WERI-Rb-1 (cell line): Measurements from ENCODE around the gene C6orf163.
A peak's percentile ranks its signal among the peaks of the same experiment; 100 is the strongest.
"Not testable (repeated sequence)": the region's sequence is repeated elsewhere in the genome, so short reads cannot be mapped to it uniquely, and the experiment has no call there.

Source experiments
- DNase-seq: peaks from one replicate; pipeline ENCODE4 v3.0.0-alpha.2; 2020
- H3K27ac ChIP-seq: fragments of 250-450 bp; sonication (Bioruptor Pico); 2 replicates; pipeline ENCODE4 v1.5.1; 2020; ENCODE audit warnings: mild to moderate bottlenecking, moderate library complexity
- H3K27me3 ChIP-seq: fragments of 250-450 bp; sonication (Bioruptor Pico); 2 replicates; pipeline ENCODE4 v1.5.1; 2021; ENCODE audit warnings: mild to moderate bottlenecking, low read depth, moderate library complexity; ENCODE audit not compliant: insufficient read depth, severe bottlenecking
- H3K36me3 ChIP-seq: fragments of 250-450 bp; sonication (Bioruptor Pico); 2 replicates; pipeline ENCODE4 v1.5.1; 2020; ENCODE audit warnings: mild to moderate bottlenecking, moderate library complexity
- H3K4me3 ChIP-seq: 2 replicates; pipeline ENCODE4 v1.5.1; 2011; ENCODE audit warnings: low read depth, mild to moderate bottlenecking, control low read depth, low read length
- H3K9me3 ChIP-seq: fragments of 250-450 bp; sonication (Bioruptor Pico); 2 replicates; pipeline ENCODE4 v1.5.1; 2021; ENCODE audit warnings: mild to moderate bottlenecking, moderate library complexity; ENCODE audit not compliant: severe bottlenecking
- TF ChIP-seq, protein P1 (sequence below): IDR thresholded peaks from 2 replicates; pipeline ENCODE4 v1.5.1; 2011; ENCODE audit warnings: low read depth, mild to moderate bottlenecking, control low read depth, inconsistent platforms, low read length

The C6orf163 gene

DNA sequence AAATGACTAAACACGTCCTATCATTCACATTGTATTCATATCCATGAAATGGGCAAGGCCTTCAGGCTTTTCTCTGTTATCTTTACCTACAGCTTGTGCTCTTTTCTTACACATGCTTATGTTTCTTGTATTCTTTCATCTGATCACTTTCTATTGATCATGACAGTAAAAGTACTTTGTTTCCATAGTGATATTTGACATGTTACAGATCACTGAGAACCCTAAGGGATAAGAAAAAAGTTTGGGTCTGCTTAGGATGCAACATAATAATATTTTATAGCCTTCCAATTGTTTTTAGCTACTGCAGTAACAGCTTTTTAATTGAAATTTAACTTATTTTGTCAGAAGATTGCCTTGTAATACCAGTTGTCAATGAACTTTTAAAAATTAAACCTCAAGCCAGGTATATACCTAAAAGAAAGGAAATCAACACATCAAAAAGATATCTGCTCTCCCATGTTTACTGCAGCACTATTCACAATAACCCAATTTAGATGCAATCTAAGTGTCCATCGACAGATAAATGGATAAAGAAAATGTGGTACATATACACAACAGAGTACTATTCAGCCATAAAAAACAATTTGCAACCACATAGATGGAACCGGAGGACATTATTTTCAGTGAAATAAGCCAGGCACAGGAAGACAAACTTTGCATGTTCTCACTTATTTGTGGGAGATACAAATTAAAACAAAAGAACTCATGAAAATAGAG lies 25.2 kb upstream of the C6orf163 start:
- Histone ChIP-seq H3K36me3 (no peaks in the 10 kb centered on the region), H3K27me3 (no peaks in the 10 kb centered on the region), H3K27ac (no peak overlapping the region), H3K4me3 (no peak overlapping the region), H3K9me3 (no peaks in the 10 kb centered on the region)
- no peak for DNase-seq
- TF ChIP-seq, protein P1, sequence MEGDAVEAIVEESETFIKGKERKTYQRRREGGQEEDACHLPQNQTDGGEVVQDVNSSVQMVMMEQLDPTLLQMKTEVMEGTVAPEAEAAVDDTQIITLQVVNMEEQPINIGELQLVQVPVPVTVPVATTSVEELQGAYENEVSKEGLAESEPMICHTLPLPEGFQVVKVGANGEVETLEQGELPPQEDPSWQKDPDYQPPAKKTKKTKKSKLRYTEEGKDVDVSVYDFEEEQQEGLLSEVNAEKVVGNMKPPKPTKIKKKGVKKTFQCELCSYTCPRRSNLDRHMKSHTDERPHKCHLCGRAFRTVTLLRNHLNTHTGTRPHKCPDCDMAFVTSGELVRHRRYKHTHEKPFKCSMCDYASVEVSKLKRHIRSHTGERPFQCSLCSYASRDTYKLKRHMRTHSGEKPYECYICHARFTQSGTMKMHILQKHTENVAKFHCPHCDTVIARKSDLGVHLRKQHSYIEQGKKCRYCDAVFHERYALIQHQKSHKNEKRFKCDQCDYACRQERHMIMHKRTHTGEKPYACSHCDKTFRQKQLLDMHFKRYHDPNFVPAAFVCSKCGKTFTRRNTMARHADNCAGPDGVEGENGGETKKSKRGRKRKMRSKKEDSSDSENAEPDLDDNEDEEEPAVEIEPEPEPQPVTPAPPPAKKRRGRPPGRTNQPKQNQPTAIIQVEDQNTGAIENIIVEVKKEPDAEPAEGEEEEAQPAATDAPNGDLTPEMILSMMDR = no peak

DNA sequence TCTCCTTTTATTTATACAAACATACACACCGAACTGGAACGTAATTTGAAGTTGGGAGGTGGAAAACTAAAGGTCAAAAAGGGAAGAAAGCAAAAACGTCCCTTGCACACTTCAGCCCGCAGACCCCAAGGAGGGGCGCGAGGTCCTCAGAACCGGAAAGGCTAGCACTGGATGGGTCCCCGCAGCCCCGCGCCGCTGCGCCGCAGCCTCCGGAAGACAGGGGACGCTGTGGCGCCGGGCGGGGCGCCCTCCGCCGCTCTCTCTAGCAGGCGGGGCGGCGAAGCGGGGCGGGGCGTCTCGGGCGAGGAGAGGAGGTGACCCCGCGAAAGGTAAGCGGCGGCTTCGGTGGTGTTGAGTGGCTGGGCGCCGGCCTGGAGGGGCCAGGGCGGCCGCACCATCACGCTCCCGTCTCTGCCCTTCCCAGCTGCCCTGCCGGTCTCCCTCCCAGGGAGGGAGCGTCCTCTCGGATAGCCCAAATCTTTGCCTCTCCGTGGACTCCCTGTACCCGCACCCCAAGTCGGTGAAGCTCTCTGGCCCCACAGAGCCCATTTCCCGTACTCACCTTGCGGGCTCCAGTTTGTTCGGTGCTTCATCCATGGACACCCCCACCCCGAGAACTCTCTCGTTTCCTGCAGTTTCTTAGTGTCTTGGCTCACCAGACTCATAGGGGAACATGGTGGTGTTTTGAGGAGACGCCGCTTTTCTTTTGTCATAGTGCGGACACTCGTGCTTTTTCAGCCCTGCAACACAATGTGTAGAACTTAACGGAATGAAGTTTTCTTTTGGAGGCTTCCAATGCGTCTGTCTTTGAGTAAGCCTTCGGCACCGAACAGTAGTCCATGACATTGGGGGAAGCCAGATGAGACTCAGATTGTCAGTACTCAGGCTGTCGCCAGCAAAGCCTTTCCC lies 22.1 kb upstream of the C6orf163 start, which contains the start of gene SMIM8:
SMIM8 (plus strand) TSS at position 285 of the 909 bp plus-strand sequence. CDS start 14,444 bp downstream, outside the sequence.
- peak within 1 kb of the TSS; percentile 99 for H3K4me3 ChIP-seq
- no peaks in the 10 kb centered on the region for H3K9me3 ChIP-seq
- peak within 1 kb of the TSS; percentile 76 for H3K27ac ChIP-seq
- no peaks in the 10 kb centered on the region for H3K36me3 ChIP-seq
- no peaks in the 10 kb centered on the region for H3K27me3 ChIP-seq
- TF ChIP-seq, protein P1 = peak; percentile 98
- DNase-seq = peak; percentile 88

DNA sequence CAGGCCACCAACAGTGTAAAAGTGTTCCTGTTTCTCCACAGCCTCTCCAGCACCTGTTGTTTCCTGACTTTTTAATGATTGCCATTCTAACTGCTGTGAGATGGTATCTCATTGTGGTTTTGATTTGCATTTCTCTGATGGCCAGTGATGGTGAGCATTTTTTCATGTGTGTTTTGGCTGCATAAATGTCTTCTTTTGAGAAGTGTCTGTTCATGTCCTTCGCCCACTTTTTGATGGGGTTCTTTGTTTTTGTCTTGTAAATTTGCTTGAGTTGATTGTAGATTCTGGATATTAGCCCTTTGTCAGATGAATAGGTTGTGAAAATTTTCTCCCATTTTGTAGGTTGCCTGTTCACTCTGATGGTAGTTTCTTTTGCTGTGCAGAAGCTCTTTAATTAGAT lies 20.7 kb upstream of the C6orf163 start:
- H3K27me3 ChIP-seq, H3K27ac ChIP-seq, H3K4me3 ChIP-seq, H3K36me3 ChIP-seq, H3K9me3 ChIP-seq, DNase-seq: not testable (repeated sequence)

DNA sequence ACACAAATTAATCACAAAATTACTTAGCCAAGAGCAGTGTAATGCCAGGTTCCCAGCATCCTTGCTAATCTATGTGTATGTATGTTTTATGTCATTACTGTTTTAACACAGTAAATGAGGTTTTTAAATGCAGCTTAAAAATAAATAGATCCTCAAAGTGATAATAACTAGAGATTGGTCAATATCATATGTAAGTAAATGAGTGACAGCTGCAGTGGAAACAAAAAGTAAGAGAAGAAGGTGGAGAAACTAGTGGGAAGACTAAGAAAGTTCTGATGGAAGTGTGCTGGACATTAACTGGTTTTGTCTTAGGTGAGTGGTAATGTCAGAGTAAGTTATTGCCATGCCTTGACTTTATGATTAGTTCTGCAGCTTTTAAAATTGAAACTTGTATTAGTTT lies 13.7 kb upstream of the C6orf163 start:
- TF ChIP-seq, protein P1 = no peak
- Histone ChIP-seq H3K27ac (no peak overlapping the region), H3K4me3 (no peak overlapping the region)

DNA sequence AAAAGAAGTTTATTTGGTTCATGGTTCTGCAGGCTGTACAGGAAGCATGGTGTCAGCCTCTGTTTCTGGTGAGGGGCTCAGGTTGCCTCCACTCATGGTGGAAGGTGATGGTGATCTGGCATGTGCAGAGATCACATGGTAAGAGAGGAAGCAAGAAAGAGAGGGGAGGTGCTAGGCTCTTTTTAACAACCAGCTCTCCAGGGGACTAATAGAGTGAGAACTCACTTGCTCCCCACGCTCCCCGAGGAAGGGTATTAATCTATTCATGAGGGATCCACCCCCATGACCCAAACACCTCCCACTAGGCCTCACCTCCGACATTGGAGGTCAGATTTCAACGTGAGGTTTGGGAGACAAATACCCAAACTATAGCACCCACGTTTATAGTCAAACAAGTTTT lies 11.6 kb upstream of the C6orf163 start:
- TF ChIP-seq, protein P1 = no peak
- DNase-seq = no peak
- no peaks in the 10 kb centered on the region for H3K27me3 ChIP-seq
- H3K27ac ChIP-seq = no peak overlapping the region
- H3K36me3 ChIP-seq = no peaks in the 10 kb centered on the region
- H3K4me3 ChIP-seq = no peak overlapping the region
- no peaks in the 10 kb centered on the region for H3K9me3 ChIP-seq

More for the DNA sequence above, 13.7 kb upstream of the C6orf163 start:
- Histone ChIP-seq H3K27me3 (no peaks in the 10 kb centered on the region), H3K36me3 (no peaks in the 10 kb centered on the region), H3K9me3 (no peaks in the 10 kb centered on the region)
- DNase-seq = no peak

DNA sequence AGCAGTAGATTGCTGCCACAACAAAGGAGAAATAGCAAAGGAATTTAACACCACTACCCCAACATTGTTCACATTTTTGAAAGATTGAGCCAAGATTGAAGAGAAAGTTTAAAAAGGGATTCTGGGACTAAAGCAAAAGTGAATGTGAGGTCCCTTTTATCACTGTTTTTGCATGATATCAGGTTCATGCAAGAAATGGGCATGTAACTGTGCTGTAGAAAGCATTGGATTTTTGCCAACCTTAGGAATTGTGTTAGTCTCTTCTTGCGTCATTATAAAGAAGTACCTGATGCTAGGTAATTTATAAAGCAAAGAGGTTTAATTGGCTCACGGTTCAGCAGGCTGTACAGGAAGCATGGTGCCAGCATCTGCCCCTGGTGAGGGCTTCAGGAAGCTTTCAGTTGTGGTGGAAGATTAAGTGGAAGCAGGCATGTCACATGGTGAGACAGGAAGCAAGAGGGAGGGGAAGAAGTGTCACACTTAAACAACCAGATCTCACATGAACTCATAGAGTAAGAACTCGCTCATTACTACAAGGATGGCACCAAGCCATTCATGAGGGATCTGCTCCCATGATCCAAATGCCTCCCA lies 10.9 kb upstream of the C6orf163 start:
- no peak for DNase-seq
- H3K4me3 ChIP-seq = no peak overlapping the region
- H3K9me3 ChIP-seq = no peaks in the 10 kb centered on the region
- no peak overlapping the region for H3K27ac ChIP-seq
- no peaks in the 10 kb centered on the region for H3K27me3 ChIP-seq
- H3K36me3 ChIP-seq = no peaks in the 10 kb centered on the region
- TF ChIP-seq, protein P1 = no peak
